MG63 (cell line): ENCODE results near the gene COLEC12. TPM values are rescaled to one million over a fixed set of nuclear protein-coding genes. Genes with fewer than 3 reads are reported as not detected.
A peak's percentile ranks its signal among the peaks of the same experiment; 100 is the strongest.

Experiments used
- DNase-seq: peaks from one replicate; pipeline ENCODE4 v3.0.0-alpha.2; 2020
- H3K27me3 ChIP-seq: fragments of 250-450 bp; sonication (Bioruptor Pico); 2 replicates; pipeline ENCODE4 v1.5.1; 2020; ENCODE audit warnings: mild to moderate bottlenecking, moderate library complexity
- H3K36me3 ChIP-seq: fragments of 250-450 bp; sonication (Bioruptor Pico); 2 replicates; pipeline ENCODE4 v1.5.1; 2020; ENCODE audit warnings: mild to moderate bottlenecking, moderate library complexity
- H3K4me3 ChIP-seq: fragments of 250-450 bp; sonication (Bioruptor Pico); 2 replicates; pipeline ENCODE4 v1.5.1; 2020; ENCODE audit warnings: mild to moderate bottlenecking, moderate library complexity
- H3K9me3 ChIP-seq: fragments of 250-450 bp; sonication (Bioruptor Pico); 2 replicates; pipeline ENCODE4 v1.5.1; 2020; ENCODE audit warnings: mild to moderate bottlenecking, moderate library complexity
- total RNA-seq: library from RNA; depleted of rRNA; stranded (reverse); fragments of >200 nt; shearing (Covaris generic); gene quantifications from 2 replicates; pipeline ENCODE4 v1.2.3, GENCODE V29; 2014; ENCODE audit warnings: low replicate concordance

The COLEC12 gene
- total RNA-seq, 1 experiment from 2014 or later = 27.4 TPM

GRCh38 chr18:355678-356077 lies 144.8 kb downstream of the COLEC12 start:
- Histone ChIP-seq H3K36me3 (no peaks in the 10 kb centered on the region; the same call in 1 of the 2 replicates), H3K4me3 (no peak overlapping the region), H3K9me3 (no peaks in the 10 kb centered on the region), H3K27me3 (no peaks in the 10 kb centered on the region)
- DNase-seq = no peak

GRCh38 chr18:354471-354870 lies 146.0 kb downstream of the COLEC12 start:
- no peak overlapping the region for H3K4me3 ChIP-seq
- DNase-seq = no peak
- no peaks in the 10 kb centered on the region for H3K27me3 ChIP-seq
- H3K9me3 ChIP-seq = no peaks in the 10 kb centered on the region
- no peaks in the 10 kb centered on the region; the same call in 1 of the 2 replicates for H3K36me3 ChIP-seq

- no peak overlapping the region for H3K4me3 ChIP-seq
- no peaks in the 10 kb centered on the region for H3K27me3 ChIP-seq
- DNase-seq = peak; percentile 15
- H3K9me3 ChIP-seq = no peaks in the 10 kb centered on the region
- no peaks in the 10 kb centered on the region; the same call in 1 of the 2 replicates for H3K36me3 ChIP-seq
Measured at GRCh38 chr18:354003-354402, 146.5 kb downstream of the COLEC12 start.

- Histone ChIP-seq H3K4me3 (no peak overlapping the region), H3K27me3 (no peaks in the 10 kb centered on the region), H3K9me3 (no peaks in the 10 kb centered on the region), H3K36me3 (no peaks in the 10 kb centered on the region; the same call in 1 of the 2 replicates)
- no peak for DNase-seq
Measured at GRCh38 chr18:352438-352837, 148.1 kb downstream of the COLEC12 start.

- Histone ChIP-seq H3K27me3 (no peaks in the 10 kb centered on the region), H3K36me3 (peaks cover 8% of the 10 kb centered on the region), H3K4me3 (no peak overlapping the region), H3K9me3 (no peaks in the 10 kb centered on the region)
- no peak for DNase-seq
Measured at GRCh38 chr18:350953-351572, 149.4 kb downstream of the COLEC12 start.

- Histone ChIP-seq H3K27me3 (no peaks in the 10 kb centered on the region), H3K9me3 (no peaks in the 10 kb centered on the region), H3K4me3 (no peak overlapping the region), H3K36me3 (peaks cover 20% of the 10 kb centered on the region)
- no peak for DNase-seq
Measured at GRCh38 chr18:346600-346999, 153.9 kb downstream of the COLEC12 start.

GRCh38 chr18:341102-341501 lies 159.4 kb downstream of the COLEC12 start:
- no peak for DNase-seq
- Histone ChIP-seq H3K36me3 (peaks cover 12% of the 10 kb centered on the region), H3K27me3 (no peaks in the 10 kb centered on the region), H3K9me3 (no peaks in the 10 kb centered on the region), H3K4me3 (no peak overlapping the region)

GRCh38 chr18:340044-340443 lies 160.5 kb downstream of the COLEC12 start:
- H3K4me3 ChIP-seq = no peak overlapping the region
- H3K36me3 ChIP-seq = peaks cover 2% of the 10 kb centered on the region
- DNase-seq = no peak
- H3K27me3 ChIP-seq = no peaks in the 10 kb centered on the region
- no peaks in the 10 kb centered on the region for H3K9me3 ChIP-seq

GRCh38 chr18:339200-339599 lies 161.3 kb downstream of the COLEC12 start:
- Histone ChIP-seq H3K36me3 (no peaks in the 10 kb centered on the region), H3K27me3 (no peaks in the 10 kb centered on the region), H3K9me3 (no peaks in the 10 kb centered on the region), H3K4me3 (no peak overlapping the region)
- no peak for DNase-seq

GRCh38 chr18:336713-337112 lies 163.8 kb downstream of the COLEC12 start:
- H3K36me3 ChIP-seq = no peaks in the 10 kb centered on the region; the same call in 1 of the 2 replicates
- H3K27me3 ChIP-seq = no peaks in the 10 kb centered on the region
- H3K4me3 ChIP-seq = no peak overlapping the region
- H3K9me3 ChIP-seq = no peaks in the 10 kb centered on the region
- no peak for DNase-seq

GRCh38 chr18:335733-336132 lies 164.8 kb downstream of the COLEC12 start:
- H3K9me3 ChIP-seq = no peaks in the 10 kb centered on the region
- no peaks in the 10 kb centered on the region for H3K27me3 ChIP-seq
- H3K4me3 ChIP-seq = no peak overlapping the region
- DNase-seq = no peak
- H3K36me3 ChIP-seq = no peaks in the 10 kb centered on the region; the same call in 1 of the 2 replicates

- no peaks in the 10 kb centered on the region for H3K9me3 ChIP-seq
- no peak overlapping the region for H3K4me3 ChIP-seq
- DNase-seq = no peak
- no peaks in the 10 kb centered on the region; the same call in 1 of the 2 replicates for H3K36me3 ChIP-seq
- H3K27me3 ChIP-seq = no peaks in the 10 kb centered on the region
Measured at GRCh38 chr18:334575-335132, 165.8 kb downstream of the COLEC12 start.

- DNase-seq = no peak
- Histone ChIP-seq H3K36me3 (no peaks in the 10 kb centered on the region; the same call in 1 of the 2 replicates), H3K9me3 (no peaks in the 10 kb centered on the region), H3K27me3 (no peaks in the 10 kb centered on the region), H3K4me3 (no peak overlapping the region)
Measured at GRCh38 chr18:332721-333510, 167.6 kb downstream of the COLEC12 start.

GRCh38 chr18:332007-332406 lies 168.5 kb downstream of the COLEC12 start:
- no peaks in the 10 kb centered on the region for H3K9me3 ChIP-seq
- no peaks in the 10 kb centered on the region for H3K27me3 ChIP-seq
- no peaks in the 10 kb centered on the region; the same call in 1 of the 2 replicates for H3K36me3 ChIP-seq
- DNase-seq = no peak
- H3K4me3 ChIP-seq = no peak overlapping the region

- no peak for DNase-seq
- no peak overlapping the region for H3K4me3 ChIP-seq
- no peaks in the 10 kb centered on the region for H3K9me3 ChIP-seq
- no peaks in the 10 kb centered on the region; the same call in 1 of the 2 replicates for H3K36me3 ChIP-seq
- no peaks in the 10 kb centered on the region for H3K27me3 ChIP-seq
Measured at GRCh38 chr18:331221-331821, 169.2 kb downstream of the COLEC12 start.

GRCh38 chr18:328928-329327 lies 171.6 kb downstream of the COLEC12 start:
- no peak for DNase-seq
- no peaks in the 10 kb centered on the region for H3K9me3 ChIP-seq
- H3K27me3 ChIP-seq = no peaks in the 10 kb centered on the region
- H3K4me3 ChIP-seq = no peak overlapping the region
- H3K36me3 ChIP-seq = no peaks in the 10 kb centered on the region; the same call in 1 of the 2 replicates

GRCh38 chr18:326846-327245 lies 173.7 kb downstream of the COLEC12 start:
- DNase-seq = no peak
- H3K27me3 ChIP-seq = no peaks in the 10 kb centered on the region

More at GRCh38 chr18:326846-327245, 173.7 kb downstream of the COLEC12 start:
- no peaks in the 10 kb centered on the region for H3K9me3 ChIP-seq
- H3K36me3 ChIP-seq = no peaks in the 10 kb centered on the region
- H3K4me3 ChIP-seq = no peak overlapping the region
